Transverse colon (tissue), 4 donors: ENCODE data around the gene GOPC. TPM values are rescaled to one million over a fixed set of nuclear protein-coding genes. Genes with fewer than 3 reads are reported as not detected.

ENCODE experiments used
- DNase-seq: peaks from one replicate; pipeline ENCODE4 v3.0.0-alpha.2; 2019
- H3K27ac ChIP-seq, 4 donors: fragments of 200-600 bp; sonication (generic); 2 replicates each; pipeline ENCODE4 v1.5.1; 2016 to 2018; ENCODE audit warnings: inconsistent platforms in 4 of 4
- H3K27me3 ChIP-seq: fragments of 200-600 bp; sonication (generic); 2 replicates; pipeline ENCODE4 v1.5.1; 2017; ENCODE audit warnings: inconsistent platforms
- H3K36me3 ChIP-seq, 4 donors: fragments of 200-600 bp; sonication (generic); 2 replicates each; pipeline ENCODE4 v1.5.1; 2017 to 2019; ENCODE audit warnings: inconsistent platforms in 4 of 4
- H3K4me1 ChIP-seq, 4 donors: fragments of 200-600 bp; sonication (generic); 2 replicates each; pipeline ENCODE4 v1.5.1; 2017 to 2020; ENCODE audit warnings: inconsistent platforms in 4 of 4
- H3K4me3 ChIP-seq, 4 donors: fragments of 200-600 bp; sonication (generic); 1 replicate in 1 of 4; 2 replicates in 3 of 4; pipeline versions ENCODE4 v1.5.1 to v1.6.1; 2017 to 2019; ENCODE audit warnings: inconsistent platforms in 4 of 4
- H3K9me3 ChIP-seq, 2 donors: fragments of 200-600 bp; sonication (generic); 2 replicates each; pipeline ENCODE4 v1.5.1; 2017 to 2019; ENCODE audit warnings: inconsistent platforms in 2 of 2
- CTCF ChIP-seq, 5 experiments: fragments of 200-600 bp in 3 of 5; fragments of 450-650 bp in 2 of 5; sonication (generic) in 3 of 5; IDR thresholded peaks; 1 replicate in 2 of 5; 2 replicates in 3 of 5; pipeline ENCODE4 v1.5.1; 2016 to 2017; ENCODE audit warnings: antibody characterized with exemption in 5 of 5, inconsistent platforms in 3 of 5, mild to moderate bottlenecking in 2 of 5, moderate library complexity in 1 of 5
- EP300 ChIP-seq: sonication (generic); formaldehyde crosslinking; IDR thresholded peaks from one replicate; pipeline ENCODE4 v1.6.1; 2017; ENCODE audit warnings: antibody characterized with exemption, low read depth
- POLR2A ChIP-seq: fragments of 450-650 bp; IDR thresholded peaks from one replicate; pipeline ENCODE4 v1.6.1; 2016; ENCODE audit warnings: antibody characterized with exemption, mild to moderate bottlenecking, moderate library complexity
- POLR2AphosphoS5 ChIP-seq, 3 donors: sonication (generic); formaldehyde crosslinking; IDR thresholded peaks; one replicate each; pipeline ENCODE4 v1.6.1; 2016; ENCODE audit warnings: antibody characterized with exemption in 3 of 3
- WGBS, 2 donors: methylation state at CpG; one replicate each; pipeline ENCODE4 v1.1.5; 2018; ENCODE audit warnings: low coverage in 1 of 2; 5-methylcytosine and 5-hydroxymethylcytosine counted together
- in situ Hi-C, 4 donors: fragments of 200-750 bp; cut with MboI; loops; one replicate each; pipeline versions ENCODE4 v1.15.0 to v1.15.1; 2017; ENCODE audit warnings: low sequenced_read_pairs in 3 of 4, low pct_ligation_motif_present in 1 of 4, low pct_unique_long_range_greater_than_20kb in 1 of 4
- intact Hi-C: fragments of 100-400 bp; cut with DNase I; formaldehyde crosslinking; loops from one replicate; pipeline ENCODE4 v1.15.1; 2023; ENCODE audit warnings: low total_unique reads
- total RNA-seq, 4 donors: library from RNA; depleted of rRNA; stranded (reverse); fragments of >200 nt; gene quantifications; one replicate each; pipeline ENCODE4 v1.1.0, GENCODE V29; 2016

The GOPC gene
- total RNA-seq, 4 donors from 2014 or later: 18.3 to 39.9 (median 29.5) TPM

GRCh38 chr6:117531809-117532725 lies 70.2 kb downstream of the GOPC start:
- WGBS, 2 donors: 87 to 96% methylated on average over 5 of the region's 5 CpGs
- intact Hi-C loops: no loop called here
- DNase-seq: no peak
- in situ Hi-C loops: no loop called here
- Histone ChIP-seq H3K27me3 (no peaks in the 10 kb centered on the region), H3K27ac (no peak overlapping the region), H3K9me3 (no peaks in the 10 kb centered on the region), H3K4me1 (no peaks in the 10 kb centered on the region), H3K36me3 (no peaks in the 10 kb centered on the region), H3K4me3 (no peak overlapping the region)
- no peak for TF ChIP-seq EP300
- TF ChIP-seq POLR2AphosphoS5 (IDR thresholded peaks at IDR 0.05): no peak
- TF ChIP-seq POLR2A: no peak
- TF ChIP-seq CTCF (IDR thresholded peaks at IDR 0.05): no peak

- Histone ChIP-seq H3K4me1 (no peaks in the 10 kb centered on the region), H3K27ac (no peak overlapping the region), H3K36me3 (no peaks in the 10 kb centered on the region), H3K4me3 (no peak overlapping the region), H3K27me3 (no peaks in the 10 kb centered on the region), H3K9me3 (no peaks in the 10 kb centered on the region)
- intact Hi-C loops: no loop called here
- DNase-seq: no peak
- WGBS, 2 donors: 81% methylated on average over 6 of the region's 6 CpGs; no CpG with 5 or more reads in 1 of the 2 donors
- in situ Hi-C loops: no loop called here
- TF ChIP-seq CTCF (IDR thresholded peaks at IDR 0.05) (no peak), POLR2AphosphoS5 (IDR thresholded peaks at IDR 0.05) (no peak), POLR2A (no peak), EP300 (no peak)
These were observed 71.0 kb downstream of the GOPC start for GRCh38 chr6:117531346-117531745.

GRCh38 chr6:117530467-117531242 lies 71.7 kb downstream of the GOPC start:
- WGBS, 2 donors: 89 to 93% methylated on average over 2 to 4 of the region's 4 CpGs
- no peaks in the 10 kb centered on the region for H3K4me1 ChIP-seq
- no peaks in the 10 kb centered on the region for H3K36me3 ChIP-seq
- no peak for DNase-seq
- no peaks in the 10 kb centered on the region for H3K27me3 ChIP-seq
- in situ Hi-C loops (no loop called here), intact Hi-C loops (no loop called here)
- H3K9me3 ChIP-seq: no peaks in the 10 kb centered on the region
- no peak for TF ChIP-seq POLR2AphosphoS5 (IDR thresholded peaks at IDR 0.05)
- TF ChIP-seq CTCF (IDR thresholded peaks at IDR 0.05): no peak
- no peak for TF ChIP-seq POLR2A
- no peak for TF ChIP-seq EP300
- H3K4me3 ChIP-seq: no peak overlapping the region
- no peak overlapping the region for H3K27ac ChIP-seq

- intact Hi-C loops: no loop called here
- in situ Hi-C loops: no loop called here
- 85 to 88% methylated on average over 2 of the region's 2 CpGs for WGBS, 2 donors
These were observed 76.7 kb downstream of the GOPC start for GRCh38 chr6:117525607-117526006.

More at GRCh38 chr6:117525607-117526006, 76.7 kb downstream of the GOPC start:
- H3K4me3 ChIP-seq: no peak overlapping the region
- no peak for DNase-seq
- H3K27ac ChIP-seq: no peak overlapping the region
- H3K27me3 ChIP-seq: no peaks in the 10 kb centered on the region
- no peaks in the 10 kb centered on the region for H3K36me3 ChIP-seq
- H3K4me1 ChIP-seq: no peaks in the 10 kb centered on the region
- no peaks in the 10 kb centered on the region for H3K9me3 ChIP-seq
- no peak for TF ChIP-seq POLR2AphosphoS5 (IDR thresholded peaks at IDR 0.05)
- TF ChIP-seq CTCF (IDR thresholded peaks at IDR 0.05): no peak
- no peak for TF ChIP-seq EP300
- no peak for TF ChIP-seq POLR2A
